Adipose tissue (tissue), 3 donors: ENCODE data around the gene KIF27. TPM values are rescaled to one million over a fixed set of nuclear protein-coding genes. Genes with fewer than 3 reads are reported as not detected.
"Not testable (repeated sequence)": the region's sequence is repeated elsewhere in the genome, so short reads cannot be mapped to it uniquely, and the experiment has no call there.

ENCODE experiments used
- H3K27ac ChIP-seq: one replicate; pipeline ENCODE4 v1.5.1; 2013; ENCODE audit warnings: low read depth, low read length
- WGBS, 3 donors: extraction: QIAGEN DNeasy Blood & Tissue Kit; methylation state at CpG; one replicate each; pipeline ENCODE4 v1.1.7; 2013; 5-methylcytosine and 5-hydroxymethylcytosine counted together
- polyA plus RNA-seq, 3 donors: library from polyadenylated mRNA; stranded (reverse); fragments of 200-250 nt; gene quantifications; one replicate each; pipeline ENCODE4 v1.2.3, GENCODE V29; 2013
- donor health status: healthy with polysubstance abuse.
- donor health status: Bipolar disorder and iron deficiency.
- donor health status: healthy.

The KIF27 gene
- polyA plus RNA-seq, 3 donors: 0.98 to 1.3 (median 1.2) TPM

DNA sequence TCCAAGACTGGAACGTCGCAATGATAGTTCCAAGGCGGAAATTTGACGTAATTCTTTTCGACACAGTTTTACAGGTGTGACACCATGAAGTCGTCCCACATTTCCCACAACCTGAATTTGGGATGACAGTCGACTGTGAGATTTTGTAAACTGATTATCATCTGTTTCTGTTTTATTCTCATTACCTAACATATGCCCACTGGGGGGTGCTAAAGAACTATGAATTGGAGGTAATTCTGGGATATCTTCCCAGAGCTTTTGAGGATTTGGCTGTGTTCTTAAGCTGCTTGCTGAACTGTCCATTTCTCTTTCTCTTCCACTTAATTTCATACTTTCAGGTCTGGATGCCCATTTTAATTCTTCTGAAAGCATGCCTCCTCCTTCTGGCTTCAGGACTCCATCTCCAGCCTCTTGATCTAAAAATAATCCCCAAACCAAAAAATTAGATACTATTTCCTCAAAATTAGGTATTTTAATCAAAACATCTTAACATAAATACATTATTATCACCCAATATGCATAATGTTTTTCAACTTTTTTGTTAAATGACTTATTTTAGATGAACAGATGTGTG lies 84.1 kb downstream of the KIF27 start:
- not testable (repeated sequence) for H3K27ac ChIP-seq
- 63 to 71% (median 63%) methylated on average over 5 to 7 of the region's 7 CpGs for WGBS, 3 donors

DNA sequence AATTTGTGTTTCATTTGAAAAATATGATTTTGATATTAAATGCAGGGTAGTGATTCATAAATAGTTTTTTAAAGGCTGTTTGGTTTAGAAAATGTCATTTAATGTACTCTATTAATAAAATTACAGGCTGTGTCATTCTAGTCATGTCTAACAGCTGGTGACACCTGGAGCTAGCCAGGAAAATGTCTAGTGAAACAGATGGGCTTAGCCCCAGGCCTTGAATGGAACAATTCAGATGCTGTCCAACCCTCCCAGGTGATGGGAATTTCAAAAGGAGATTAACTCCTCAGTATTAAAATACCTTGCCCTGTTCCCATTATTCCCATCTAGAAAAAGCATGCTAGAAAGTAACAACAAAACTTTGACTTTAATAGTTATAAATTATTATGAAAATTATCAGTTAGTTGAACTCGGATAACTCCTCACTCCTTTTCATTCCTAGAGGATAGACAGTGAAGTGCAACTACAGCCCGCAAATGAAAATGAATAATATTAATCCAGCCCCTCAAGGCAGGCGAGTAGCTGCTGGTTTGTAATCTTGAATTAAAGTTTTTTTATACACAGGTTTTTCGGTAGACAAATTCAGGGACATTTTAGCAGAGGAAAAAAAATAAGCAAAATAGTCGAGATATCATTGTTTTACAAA lies 90.7 kb downstream of the KIF27 start:
- H3K27ac ChIP-seq: not testable (repeated sequence)
- WGBS, 3 donors: 76 to 85% (median 82%) methylated on average over 5 of the region's 5 CpGs

DNA sequence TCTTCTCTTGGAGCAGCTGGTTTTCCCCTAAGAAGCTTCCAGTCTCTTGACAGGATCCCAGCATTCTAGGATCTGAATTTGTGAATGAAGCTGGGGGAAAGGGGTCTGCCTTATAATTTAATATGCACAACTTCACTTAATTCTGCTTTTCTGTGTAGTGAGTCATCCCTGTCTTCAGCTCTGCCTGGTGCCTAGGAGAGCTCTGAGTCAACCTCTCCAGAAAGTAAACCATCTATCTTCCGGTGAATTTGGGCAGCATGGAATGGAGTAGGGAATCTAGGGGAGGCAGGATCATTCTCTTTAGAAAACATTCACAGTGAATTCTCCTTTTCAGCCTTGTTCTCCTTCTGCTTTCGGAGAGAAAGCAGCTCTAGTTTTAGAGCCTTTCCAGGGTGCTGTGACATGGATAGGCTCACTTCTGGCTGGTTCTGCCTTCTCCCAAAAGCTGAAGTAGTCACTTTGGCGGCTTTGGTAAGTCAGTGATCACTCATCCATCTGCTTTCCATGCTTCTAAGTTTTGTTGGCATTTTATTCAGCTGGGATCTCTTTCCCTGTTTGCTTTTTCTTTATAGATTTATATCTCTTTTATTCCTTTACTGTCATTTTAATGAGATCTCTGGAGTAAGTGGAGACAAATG lies 96.1 kb downstream of the KIF27 start:
- WGBS, 3 donors: 88 to 92% (median 89%) methylated on average over 3 of the region's 3 CpGs
- H3K27ac ChIP-seq: not testable (repeated sequence)

DNA sequence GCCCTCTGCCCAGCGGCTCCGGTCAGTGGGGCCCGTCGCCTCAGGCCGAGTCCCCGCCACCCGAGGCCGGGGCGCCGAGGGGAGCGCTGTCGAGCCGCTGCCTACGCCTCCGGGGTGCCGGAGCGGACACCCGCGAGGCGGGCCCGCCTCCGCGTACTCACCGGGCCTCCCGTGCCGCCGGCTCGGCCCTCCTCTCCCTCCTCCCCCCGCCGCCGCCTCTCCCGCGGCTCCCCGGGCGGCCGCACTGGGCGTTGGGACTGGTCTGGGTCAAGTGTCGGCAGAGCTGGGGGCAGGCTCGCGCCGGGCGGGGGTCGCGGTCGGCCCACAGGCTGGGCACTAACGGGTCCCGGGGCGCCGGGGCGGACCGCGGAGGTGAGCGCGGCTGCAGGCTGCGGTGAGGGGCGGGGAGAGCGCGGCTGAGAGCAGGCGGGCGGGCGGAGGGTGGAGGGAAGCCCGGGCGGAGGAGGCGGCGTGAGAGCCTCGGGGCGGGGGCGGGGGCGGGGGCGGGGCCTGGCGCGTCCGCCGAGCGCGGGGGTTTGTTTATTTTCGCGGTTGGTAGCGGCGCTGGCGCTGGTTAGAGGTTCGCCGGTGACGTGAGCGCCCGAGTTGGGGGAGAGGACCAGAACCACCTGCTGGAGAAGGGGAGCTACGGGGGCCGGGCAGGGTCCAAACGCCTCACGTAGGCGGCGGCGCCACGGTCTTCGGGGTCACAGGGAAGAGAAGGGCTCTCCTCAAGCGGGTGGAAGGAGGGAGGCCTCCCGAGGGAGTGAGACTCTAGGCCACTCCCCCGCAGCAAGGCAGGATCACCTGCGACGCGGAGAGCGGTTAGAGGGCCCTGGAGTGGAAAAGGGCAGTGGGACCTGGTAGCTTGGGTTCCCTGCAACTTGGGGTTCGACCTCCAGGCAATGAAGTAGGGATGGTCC lies 103.6 kb downstream of the KIF27 start, which contains the start of gene GKAP1:
TSS of gene GKAP1 (minus strand) at position 414 of the 923 bp plus-strand sequence. CDS start 11,252 bp downstream, outside the sequence.
- 0 to 1% (median 0%) methylated on average over 55 to 98 of the region's 103 CpGs for WGBS, 3 donors
- not testable (repeated sequence) for H3K27ac ChIP-seq

DNA sequence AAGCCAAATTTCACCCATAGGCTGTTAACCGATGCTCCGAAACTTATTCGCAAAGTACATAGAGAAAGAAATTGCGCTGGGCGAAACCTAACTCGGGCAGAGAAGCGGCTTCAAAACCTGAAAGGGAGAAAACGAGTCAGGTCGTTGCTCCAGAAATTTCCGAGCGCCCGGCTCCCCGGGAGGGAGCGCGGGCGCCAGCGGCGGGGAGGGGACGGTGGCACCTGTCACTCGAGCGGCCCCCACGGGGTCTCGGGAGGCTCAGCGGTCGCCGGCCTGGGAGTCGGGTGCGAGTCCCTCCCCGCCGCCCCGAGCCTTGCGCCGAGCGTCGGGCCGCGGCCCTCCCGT lies 104.2 kb downstream of the KIF27 start:
- not testable (repeated sequence) for H3K27ac ChIP-seq
- 0 to 1% (median 1%) methylated on average over 37 to 38 of the region's 38 CpGs for WGBS, 3 donors

DNA sequence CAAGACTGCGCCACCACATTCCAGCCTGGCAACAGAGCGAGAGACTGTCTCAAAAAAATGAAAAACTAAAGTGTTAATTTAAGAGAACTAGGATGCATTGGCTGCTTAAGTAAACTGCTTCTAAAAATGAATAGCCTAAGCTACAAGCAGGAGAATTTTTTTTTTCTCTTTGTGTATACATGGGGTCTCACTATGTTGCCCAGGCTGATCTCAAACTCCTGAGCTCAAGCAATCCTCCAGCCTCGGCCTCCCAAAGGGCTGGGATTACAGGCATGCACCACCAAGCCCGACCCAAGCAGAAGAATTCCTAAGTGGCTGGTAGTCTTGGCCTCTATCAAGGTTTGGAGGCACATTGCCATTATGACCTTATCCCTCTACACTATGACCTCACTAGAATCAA lies 106.1 kb downstream of the KIF27 start:
- WGBS, 3 donors: 98 to 99% (median 99%) methylated on average over 4 of the region's 4 CpGs
- not testable (repeated sequence) for H3K27ac ChIP-seq

DNA sequence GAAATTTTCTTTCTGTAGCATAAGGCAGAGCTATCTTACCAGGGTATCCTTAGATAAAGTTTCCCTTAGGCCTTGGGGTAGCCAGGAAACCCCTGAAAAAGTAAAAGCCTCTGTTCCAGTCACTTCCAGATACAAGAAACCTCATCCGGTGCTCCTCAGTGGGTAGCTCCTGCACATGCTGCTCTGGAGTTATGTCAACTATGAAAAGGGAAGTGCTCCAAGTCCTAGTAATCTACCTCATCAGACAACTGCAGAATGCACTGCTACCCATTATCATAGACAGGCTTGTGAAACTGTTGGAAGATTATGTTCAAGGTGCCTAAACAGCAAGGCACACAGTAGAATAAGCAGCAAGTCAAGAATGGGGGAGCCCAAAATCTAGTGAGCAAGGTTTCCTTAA lies 112.0 kb downstream of the KIF27 start:
- not testable (repeated sequence) for H3K27ac ChIP-seq
- 35 to 87% (median 78%) methylated on average over 1 of the region's 1 CpG for WGBS, 3 donors

DNA sequence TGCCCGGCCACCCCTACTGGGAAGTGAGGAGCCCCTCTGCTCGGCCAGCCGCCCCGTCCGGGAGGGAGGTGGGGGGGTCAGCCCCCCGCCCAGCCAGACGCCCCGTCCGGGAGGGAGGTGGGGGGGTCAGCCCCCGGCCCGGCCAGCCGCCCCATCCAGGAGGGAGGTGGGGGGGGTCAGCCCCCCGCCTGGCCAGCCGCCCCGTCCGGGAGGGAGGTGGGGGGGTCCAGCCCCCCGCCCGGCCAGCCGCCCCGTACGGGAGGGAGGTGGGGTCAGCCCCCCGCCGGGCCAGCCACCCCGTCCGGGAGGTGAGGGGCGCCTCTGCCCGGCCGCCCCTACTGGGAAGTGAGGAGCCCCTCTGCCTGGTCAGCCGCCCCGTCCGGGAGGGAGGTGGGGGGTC lies 116.8 kb downstream of the KIF27 start:
- 93 to 96% (median 95%) methylated on average over 8 to 29 of the region's 31 CpGs for WGBS, 3 donors

DNA sequence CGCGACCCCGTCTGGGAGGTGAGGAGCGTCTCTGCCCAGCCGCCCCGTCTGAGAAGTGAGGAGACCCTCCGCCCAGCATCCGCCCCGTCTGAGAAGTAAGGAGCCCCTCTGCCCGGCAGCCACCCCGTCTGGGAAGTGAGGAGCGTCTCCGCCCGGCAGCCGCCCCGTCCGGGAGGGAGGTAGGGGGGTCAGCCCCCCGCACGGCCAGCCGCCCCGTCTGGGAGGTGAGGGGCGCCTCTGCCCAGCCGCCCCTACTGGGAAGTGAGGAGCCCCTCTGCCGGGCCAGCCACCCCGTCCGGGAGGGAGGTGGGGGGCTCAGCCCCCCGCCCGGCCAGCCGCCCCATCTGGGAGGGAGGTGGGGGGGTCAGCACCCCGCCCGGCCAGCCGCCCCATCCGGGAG lies 117.3 kb downstream of the KIF27 start:
- H3K27ac ChIP-seq: not testable (repeated sequence)
- WGBS, 3 donors: 98 to 99% (median 99%) methylated on average over 14 to 27 of the region's 33 CpGs

More for the DNA sequence above, 116.8 kb downstream of the KIF27 start:
- not testable (repeated sequence) for H3K27ac ChIP-seq

DNA sequence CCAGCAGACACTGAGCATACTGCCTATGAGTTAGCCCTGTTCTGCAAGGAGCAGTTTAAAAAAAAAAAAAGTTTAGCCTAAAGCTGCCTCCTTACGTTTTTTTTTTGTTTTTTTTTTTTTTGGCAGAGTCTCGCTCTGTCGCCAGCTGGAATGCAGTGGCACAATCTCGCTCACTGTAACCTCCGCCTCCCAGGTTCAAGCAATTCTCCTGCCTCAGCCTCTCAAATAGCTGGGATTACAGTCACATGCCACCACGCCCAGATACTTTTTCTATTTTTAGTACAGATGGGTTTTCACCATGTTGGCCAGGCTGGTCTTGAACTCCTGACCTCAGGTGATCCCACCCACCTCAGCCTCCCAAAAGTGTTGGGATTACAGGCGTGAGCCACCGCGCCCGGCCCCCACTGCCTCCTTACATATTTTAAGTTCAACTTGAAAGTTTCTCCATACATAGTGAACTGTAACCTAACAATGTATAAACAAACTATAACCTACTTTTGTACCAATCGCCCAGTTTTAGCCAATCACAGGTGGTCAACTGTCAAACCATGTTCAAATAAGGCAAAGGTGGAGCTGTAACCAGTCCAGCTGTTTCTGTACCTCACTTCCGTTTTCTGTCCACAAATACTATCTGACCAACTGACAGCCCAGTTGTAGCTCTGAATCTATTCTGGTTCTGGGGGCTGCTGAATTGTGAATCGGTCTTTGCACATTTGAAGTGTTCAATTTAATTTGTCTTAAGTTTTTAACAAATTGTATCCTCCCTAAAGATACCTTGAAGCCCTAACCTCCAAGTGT lies 120.8 kb downstream of the KIF27 start:
- 84 to 92% (median 92%) methylated on average over 13 of the region's 13 CpGs for WGBS, 3 donors

DNA sequence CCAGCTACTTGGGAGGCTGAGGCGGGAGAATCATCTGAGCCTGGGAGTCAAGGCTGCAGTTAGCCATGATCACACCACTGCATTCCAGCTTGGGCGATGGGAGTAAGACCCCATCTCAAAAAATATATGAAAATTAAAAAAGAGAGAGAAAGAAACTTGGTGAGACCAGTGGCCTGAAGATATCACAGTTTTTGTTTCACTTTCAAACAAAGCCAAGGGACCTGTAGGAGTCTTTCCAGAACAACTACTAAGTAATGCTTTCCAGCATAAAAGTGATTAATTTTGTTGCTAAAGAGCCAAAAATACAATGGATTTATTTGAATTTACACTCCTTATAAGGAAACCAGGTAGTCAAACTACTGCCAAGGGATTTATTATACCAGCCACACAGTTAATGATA lies 127.2 kb downstream of the KIF27 start:
- 92 to 98% (median 95%) methylated on average over 2 of the region's 2 CpGs for WGBS, 3 donors
- H3K27ac ChIP-seq: no peak overlapping the region

More for the DNA sequence above, 120.8 kb downstream of the KIF27 start:
- no peak overlapping the region for H3K27ac ChIP-seq

DNA sequence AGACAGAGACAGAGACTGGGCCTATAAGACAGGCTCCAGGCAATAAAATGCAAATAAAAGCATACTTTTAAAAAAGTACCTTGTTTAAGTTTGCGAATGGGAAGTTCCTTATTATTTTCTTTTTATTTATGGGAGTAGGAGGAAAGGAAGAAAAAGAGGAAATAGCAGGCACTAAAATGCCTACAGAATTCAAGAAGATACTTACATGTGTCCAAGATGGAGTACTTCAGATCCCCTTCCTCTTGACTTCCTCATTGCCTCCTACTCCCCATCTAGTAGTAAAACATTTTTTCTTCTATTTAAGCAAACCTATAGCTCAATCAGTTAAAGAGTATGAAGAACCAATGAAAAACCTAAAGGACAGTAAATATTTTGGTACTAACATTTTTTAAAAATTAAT lies 128.5 kb downstream of the KIF27 start:
- 87 to 100% (median 89%) methylated on average over 1 of the region's 1 CpG for WGBS, 3 donors
- no peak overlapping the region for H3K27ac ChIP-seq

Other genes with a start within 250 kb of the KIF27 start
- 10 to 100 TPM; 24.7 to 57.1 (median 33.0) TPM for gene UBQLN1, start 213.5 kb downstream of the KIF27 start, polyA plus RNA-seq
- 1 to 10 TPM; 4.3 to 5.3 (median 4.9) TPM for gene GKAP1, start 103.7 kb downstream of the KIF27 start, polyA plus RNA-seq
- gene HNRNPK, start 58.8 kb upstream of the KIF27 start, polyA plus RNA-seq: 100 to 1,000 TPM; 154 to 339 (median 248) TPM
- 1 to 10 TPM; 1.6 to 2.9 (median 1.7) TPM for gene RMI1, start 59.4 kb upstream of the KIF27 start, polyA plus RNA-seq